ENCODE measurements around the gene GRK5.

GRCh38 chr10:119415536-119416503 is 208.4 kb downstream of the GRK5 start:
- TF ChIP-seq, protein P1, sequence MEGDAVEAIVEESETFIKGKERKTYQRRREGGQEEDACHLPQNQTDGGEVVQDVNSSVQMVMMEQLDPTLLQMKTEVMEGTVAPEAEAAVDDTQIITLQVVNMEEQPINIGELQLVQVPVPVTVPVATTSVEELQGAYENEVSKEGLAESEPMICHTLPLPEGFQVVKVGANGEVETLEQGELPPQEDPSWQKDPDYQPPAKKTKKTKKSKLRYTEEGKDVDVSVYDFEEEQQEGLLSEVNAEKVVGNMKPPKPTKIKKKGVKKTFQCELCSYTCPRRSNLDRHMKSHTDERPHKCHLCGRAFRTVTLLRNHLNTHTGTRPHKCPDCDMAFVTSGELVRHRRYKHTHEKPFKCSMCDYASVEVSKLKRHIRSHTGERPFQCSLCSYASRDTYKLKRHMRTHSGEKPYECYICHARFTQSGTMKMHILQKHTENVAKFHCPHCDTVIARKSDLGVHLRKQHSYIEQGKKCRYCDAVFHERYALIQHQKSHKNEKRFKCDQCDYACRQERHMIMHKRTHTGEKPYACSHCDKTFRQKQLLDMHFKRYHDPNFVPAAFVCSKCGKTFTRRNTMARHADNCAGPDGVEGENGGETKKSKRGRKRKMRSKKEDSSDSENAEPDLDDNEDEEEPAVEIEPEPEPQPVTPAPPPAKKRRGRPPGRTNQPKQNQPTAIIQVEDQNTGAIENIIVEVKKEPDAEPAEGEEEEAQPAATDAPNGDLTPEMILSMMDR (IDR thresholded peaks at IDR 0.05; ENCODE audit: low read depth, low read length): no peak
- no peak for TF ChIP-seq EZH2phosphoT487 (IDR thresholded peaks at IDR 0.05; ENCODE audit: low read depth)

Data from OCI-LY3 (cell line).